ENCODE measurements around the gene TENT4A. TPM values are rescaled to one million over a fixed set of nuclear protein-coding genes. Genes with fewer than 3 reads are reported as not detected.

Gene TENT4A
- 16.7 and 18.4 TPM in 2 replicates for total RNA-seq

GRCh38 chr5:6713274-6714225 lies at the start of gene TENT4A:
Gene TENT4A (plus strand): TSS chr5:6713432. CDS start chr5:6713984, 552 bp downstream.

Other genes with a start within 250 kb of the TENT4A start
- 30.4 and 32.9 TPM in 2 replicates for gene NSUN2, start 80.4 kb upstream of the TENT4A start, total RNA-seq
- gene SRD5A1, start 80.0 kb upstream of the TENT4A start, total RNA-seq, result 11.0 and 22.6 TPM in 2 replicates

All from articular chondrocyte of knee joint (primary cell).